Measurements from ENCODE around the gene VWCE. TPM values are rescaled to one million over a fixed set of nuclear protein-coding genes. Genes with fewer than 3 reads are reported as not detected.

VWCE gene
- polyA plus RNA-seq (ENCODE audit: insufficient read length in 3 of 3), result 1 to 10 TPM; 2.7 to 5.6 (median 3.5) TPM
- long read RNA-seq, donor 1, partial matches to known transcripts, result 0 of 1 reads
- long read RNA-seq, donor 1, other reads (novel, unspliced or antisense), result 0 of 1 reads
- long read RNA-seq, donor 2, result 0 reads
- long read RNA-seq, donor 3, partial matches to known transcripts, result 0 of 1 reads
- long read RNA-seq, donor 3, other reads (novel, unspliced or antisense), result 0 of 1 reads
- long read RNA-seq, donor 4, result 0 reads
- long read RNA-seq, donor 5, result 0 reads
- long read RNA-seq, donor 6, result 0 reads
- long read RNA-seq, donor 7, result 0 reads
- long read RNA-seq, donor 8, partial matches to known transcripts, result 0 of 1 reads
- long read RNA-seq, donor 8, other reads (novel, unspliced or antisense), result 0 of 1 reads
- long read RNA-seq, donor 9, result 0 reads
- long read RNA-seq, donor 10, result 0 reads
- long read RNA-seq, donor 11, result 0 reads
- long read RNA-seq, donor 12, result 0 reads
- long read RNA-seq, donor 13, partial matches to known transcripts, result 0 of 1 reads
- long read RNA-seq, donor 13, other reads (novel, unspliced or antisense), result 0 of 1 reads
- long read RNA-seq, donor 14, result 0 reads
- long read RNA-seq, donor 15, partial matches to known transcripts, result 0 of 1 reads
- long read RNA-seq, donor 15, other reads (novel, unspliced or antisense), result 0 of 1 reads
- long read RNA-seq, donor 16, result 0 reads

- DNase-seq, result peak; percentile 69
These were observed at the start of gene VWCE for GRCh38 chr11:61294717-61295595. Gene VWCE (minus strand): TSS chr11:61295316. CDS start chr11:61295037, 279 bp downstream.

GRCh38 chr11:61343792-61344745 is 49.0 kb upstream of the VWCE start:
- no peak for DNase-seq

- DNase-seq, result no peak
These were observed 47.2 kb upstream of the VWCE start for GRCh38 chr11:61342207-61342803.

- no peak for DNase-seq
These were observed 46.6 kb upstream of the VWCE start for GRCh38 chr11:61341706-61342105.

- no peak for DNase-seq
These were observed 45.9 kb upstream of the VWCE start for GRCh38 chr11:61340979-61341378.

GRCh38 chr11:61339490-61339878 is 44.4 kb upstream of the VWCE start:
- DNase-seq, result no peak

GRCh38 chr11:61338783-61339489 is 43.8 kb upstream of the VWCE start:
- no peak for DNase-seq

GRCh38 chr11:61337706-61338470 is 42.8 kb upstream of the VWCE start:
- no peak for DNase-seq

- peak; percentile 75 for DNase-seq
These were observed 41.2 kb upstream of the VWCE start for GRCh38 chr11:61336171-61336935.

GRCh38 chr11:61335355-61335710 is 40.2 kb upstream of the VWCE start:
- DNase-seq, result no peak

- DNase-seq, result no peak
These were observed 39.6 kb upstream of the VWCE start for GRCh38 chr11:61334434-61335354.

- DNase-seq, result no peak
These were observed 38.7 kb upstream of the VWCE start for GRCh38 chr11:61333550-61334433.

GRCh38 chr11:61332797-61333549 is 37.9 kb upstream of the VWCE start, which contains the start of the genes DDB1 and TKFC:
Gene DDB1 (minus strand): TSS chr11:61333105. CDS start chr11:61332968, 137 bp downstream.
Gene TKFC (plus strand): TSS chr11:61333228. CDS start chr11:61334729, 1,501 bp downstream.
- DNase-seq, result peak; percentile 94

GRCh38 chr11:61332281-61332796 is 37.2 kb upstream of the VWCE start:
- DNase-seq, result no peak

GRCh38 chr11:61331651-61332050 is 36.5 kb upstream of the VWCE start:
- DNase-seq, result no peak
